ENCODE results near the gene TBL3.

DNA sequence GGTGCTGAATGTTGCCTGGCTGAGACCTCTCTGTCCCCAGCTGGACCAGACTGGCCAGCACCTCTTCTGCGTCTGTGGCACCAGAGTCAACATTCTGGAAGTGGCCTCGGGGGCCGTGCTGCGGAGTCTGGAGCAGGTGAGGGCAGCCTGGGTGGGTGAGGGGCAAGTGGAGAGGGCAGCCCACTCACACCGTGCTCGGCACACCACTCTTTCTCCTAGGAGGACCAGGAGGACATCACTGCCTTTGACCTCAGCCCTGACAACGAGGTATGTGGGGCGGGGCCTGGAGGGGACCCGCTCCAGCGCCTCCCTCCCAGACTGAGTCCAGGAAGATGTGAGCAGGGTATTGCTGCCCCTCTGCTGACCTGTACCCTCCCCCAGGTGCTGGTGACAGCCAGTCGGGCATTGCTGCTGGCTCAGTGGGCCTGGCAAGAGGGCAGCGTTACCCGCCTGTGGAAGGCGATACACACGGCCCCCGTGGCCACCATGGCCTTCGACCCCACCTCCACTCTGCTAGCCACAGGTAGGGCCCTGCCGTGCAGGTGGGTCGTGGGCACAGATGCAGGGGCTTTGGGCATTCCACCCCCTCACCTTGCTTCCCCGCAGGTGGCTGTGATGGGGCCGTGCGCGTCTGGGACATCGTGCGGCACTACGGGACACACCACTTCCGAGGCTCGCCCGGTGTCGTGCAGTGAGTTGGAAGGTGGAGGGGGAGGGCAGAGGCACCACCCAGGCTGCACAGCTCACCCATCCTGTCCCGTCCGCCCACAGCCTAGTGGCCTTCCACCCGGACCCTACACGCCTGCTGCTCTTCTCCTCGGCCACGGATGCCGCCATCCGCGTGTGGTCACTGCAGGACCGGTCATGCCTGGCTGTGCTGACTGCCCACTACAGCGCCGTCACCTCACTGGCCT is 2.6 kb downstream of the TBL3 start:
- no peak for TF ChIP-seq CREB1 (IDR thresholded peaks at IDR 0.05; ENCODE audit: low read depth)
- TF ChIP-seq, protein P1, sequence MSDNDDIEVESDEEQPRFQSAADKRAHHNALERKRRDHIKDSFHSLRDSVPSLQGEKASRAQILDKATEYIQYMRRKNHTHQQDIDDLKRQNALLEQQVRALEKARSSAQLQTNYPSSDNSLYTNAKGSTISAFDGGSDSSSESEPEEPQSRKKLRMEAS (IDR thresholded peaks at IDR 0.05), result no peak
- no peak for TF ChIP-seq CEBPB (IDR thresholded peaks at IDR 0.05)
- no peak for TF ChIP-seq TAF1 (IDR thresholded peaks at IDR 0.05; ENCODE audit: low read depth)
- TF ChIP-seq EP300 (IDR thresholded peaks at IDR 0.05; ENCODE audit: borderline replicate concordance), result no peak
- no peak for TF ChIP-seq EGR1 (IDR thresholded peaks at IDR 0.05)
- no peak for TF ChIP-seq TCF12 (IDR thresholded peaks at IDR 0.05; ENCODE audit: low read depth)
- TF ChIP-seq FOXM1 (IDR thresholded peaks at IDR 0.05; ENCODE audit: borderline replicate concordance, low read depth), result no peak
- TF ChIP-seq RAD21 (IDR thresholded peaks at IDR 0.05; ENCODE audit: low read depth), result no peak
- TF ChIP-seq, protein P2, sequence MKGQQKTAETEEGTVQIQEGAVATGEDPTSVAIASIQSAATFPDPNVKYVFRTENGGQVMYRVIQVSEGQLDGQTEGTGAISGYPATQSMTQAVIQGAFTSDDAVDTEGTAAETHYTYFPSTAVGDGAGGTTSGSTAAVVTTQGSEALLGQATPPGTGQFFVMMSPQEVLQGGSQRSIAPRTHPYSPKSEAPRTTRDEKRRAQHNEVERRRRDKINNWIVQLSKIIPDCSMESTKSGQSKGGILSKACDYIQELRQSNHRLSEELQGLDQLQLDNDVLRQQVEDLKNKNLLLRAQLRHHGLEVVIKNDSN (IDR thresholded peaks at IDR 0.05), result no peak
- no peak for TF ChIP-seq YY1 (IDR thresholded peaks at IDR 0.05; ENCODE audit: low read depth)
- TF ChIP-seq, protein P3, sequence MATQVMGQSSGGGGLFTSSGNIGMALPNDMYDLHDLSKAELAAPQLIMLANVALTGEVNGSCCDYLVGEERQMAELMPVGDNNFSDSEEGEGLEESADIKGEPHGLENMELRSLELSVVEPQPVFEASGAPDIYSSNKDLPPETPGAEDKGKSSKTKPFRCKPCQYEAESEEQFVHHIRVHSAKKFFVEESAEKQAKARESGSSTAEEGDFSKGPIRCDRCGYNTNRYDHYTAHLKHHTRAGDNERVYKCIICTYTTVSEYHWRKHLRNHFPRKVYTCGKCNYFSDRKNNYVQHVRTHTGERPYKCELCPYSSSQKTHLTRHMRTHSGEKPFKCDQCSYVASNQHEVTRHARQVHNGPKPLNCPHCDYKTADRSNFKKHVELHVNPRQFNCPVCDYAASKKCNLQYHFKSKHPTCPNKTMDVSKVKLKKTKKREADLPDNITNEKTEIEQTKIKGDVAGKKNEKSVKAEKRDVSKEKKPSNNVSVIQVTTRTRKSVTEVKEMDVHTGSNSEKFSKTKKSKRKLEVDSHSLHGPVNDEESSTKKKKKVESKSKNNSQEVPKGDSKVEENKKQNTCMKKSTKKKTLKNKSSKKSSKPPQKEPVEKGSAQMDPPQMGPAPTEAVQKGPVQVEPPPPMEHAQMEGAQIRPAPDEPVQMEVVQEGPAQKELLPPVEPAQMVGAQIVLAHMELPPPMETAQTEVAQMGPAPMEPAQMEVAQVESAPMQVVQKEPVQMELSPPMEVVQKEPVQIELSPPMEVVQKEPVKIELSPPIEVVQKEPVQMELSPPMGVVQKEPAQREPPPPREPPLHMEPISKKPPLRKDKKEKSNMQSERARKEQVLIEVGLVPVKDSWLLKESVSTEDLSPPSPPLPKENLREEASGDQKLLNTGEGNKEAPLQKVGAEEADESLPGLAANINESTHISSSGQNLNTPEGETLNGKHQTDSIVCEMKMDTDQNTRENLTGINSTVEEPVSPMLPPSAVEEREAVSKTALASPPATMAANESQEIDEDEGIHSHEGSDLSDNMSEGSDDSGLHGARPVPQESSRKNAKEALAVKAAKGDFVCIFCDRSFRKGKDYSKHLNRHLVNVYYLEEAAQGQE (IDR thresholded peaks at IDR 0.05; ENCODE audit: low read depth), result no peak
